Measurements from ENCODE around the gene FGD1. TPM values are rescaled to one million over a fixed set of nuclear protein-coding genes. Genes with fewer than 3 reads are reported as not detected.
A peak's percentile ranks its signal among the peaks of the same experiment; 100 is the strongest.

Gene FGD1
- total RNA-seq, 1 donor from 2014 or later, result 4.6 TPM

DNA sequence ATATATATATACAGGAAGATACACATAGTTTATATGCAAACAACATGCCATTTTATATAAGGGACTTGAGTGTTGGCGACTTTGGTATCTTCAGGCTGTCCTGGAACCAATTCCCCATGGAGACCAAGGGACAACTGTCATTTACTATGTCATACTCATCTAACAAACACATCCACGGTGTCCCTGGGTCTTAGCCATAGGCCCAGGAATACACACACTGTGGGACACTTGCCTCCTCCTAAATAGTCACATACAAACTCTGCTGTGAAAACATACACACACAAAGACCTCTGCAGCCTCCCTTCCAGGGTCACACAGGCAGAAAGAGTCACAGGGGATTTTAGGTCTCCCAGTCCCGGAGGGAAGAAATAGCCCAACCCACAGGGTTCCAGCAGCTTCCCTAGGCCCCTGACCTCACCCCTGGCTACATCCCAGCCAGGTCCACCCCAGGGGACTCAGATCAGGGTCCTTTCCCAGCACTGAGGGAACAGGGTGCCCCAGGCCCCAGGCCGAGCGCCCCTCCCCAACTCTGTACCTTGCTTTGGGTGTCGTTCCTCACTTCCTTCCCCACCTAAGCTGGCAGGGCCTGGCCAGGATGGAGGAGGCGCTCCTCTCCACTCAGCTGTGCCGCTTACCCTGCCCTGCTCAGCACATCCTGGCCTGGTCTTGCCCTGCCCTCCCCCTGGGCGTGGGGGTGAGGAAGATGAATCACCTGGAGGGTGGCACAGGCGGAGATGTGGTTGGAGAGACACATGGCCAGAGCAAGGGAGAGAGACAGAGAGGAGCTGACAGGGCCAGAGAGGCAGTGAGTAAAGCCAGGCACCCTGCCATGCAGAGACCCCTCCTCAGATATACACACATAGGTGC lies 21.8 kb downstream of the FGD1 start:
- no peak for DNase-seq

DNA sequence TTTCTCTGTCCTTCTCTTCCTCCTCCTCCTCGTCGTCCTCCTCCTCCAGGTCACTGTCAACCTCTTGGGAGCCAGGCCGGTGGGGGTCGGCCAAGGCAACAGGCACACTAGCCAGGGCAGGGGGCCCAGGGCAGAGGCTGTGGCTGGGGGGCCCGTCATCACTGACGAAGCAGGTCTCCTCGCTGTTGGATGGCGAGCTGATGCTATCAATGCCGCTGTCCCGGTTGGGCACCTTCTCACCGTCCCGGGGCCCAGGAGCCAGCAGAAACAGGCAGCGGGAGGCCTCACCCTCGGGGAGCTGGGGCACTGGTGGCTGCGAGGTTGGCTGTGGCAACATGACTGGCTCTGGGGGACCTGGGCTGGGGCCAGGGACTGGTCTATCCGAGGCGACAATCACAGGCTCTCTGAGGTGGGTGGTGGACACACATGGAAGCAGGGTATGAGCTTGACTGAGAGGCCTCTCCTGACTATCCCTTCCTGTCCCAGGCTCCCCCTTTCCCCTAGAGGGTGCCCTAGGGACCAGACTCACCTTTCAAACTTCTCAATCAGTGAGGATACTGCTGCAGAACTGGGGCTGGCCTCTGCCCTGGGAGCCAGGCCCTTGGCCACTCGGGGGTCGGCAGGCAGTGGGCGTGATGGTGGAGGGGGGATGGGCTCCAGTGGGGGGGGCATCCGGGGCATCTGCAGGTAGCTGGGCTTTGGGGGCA lies 25.8 kb downstream of the FGD1 start:
- DNase-seq, result no peak

DNA sequence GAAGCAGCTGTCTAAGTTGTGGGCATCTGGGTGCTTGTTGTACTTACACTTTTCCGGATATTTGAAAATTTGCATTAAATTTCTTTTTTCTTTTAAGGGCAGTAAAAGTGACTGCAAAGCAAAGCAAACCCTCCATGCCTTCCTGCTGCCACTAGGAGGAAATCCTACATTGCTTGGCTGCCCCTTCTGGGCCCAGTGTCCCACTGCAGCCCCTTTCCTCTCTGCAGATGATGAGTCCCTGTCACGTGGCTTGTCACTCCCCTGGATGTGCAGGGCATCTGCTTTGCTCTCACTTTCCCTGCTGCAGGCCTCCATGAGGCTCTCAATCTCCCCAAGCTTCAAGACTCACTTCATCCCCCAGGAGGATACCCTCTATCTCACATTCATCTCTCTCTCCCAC lies 43.1 kb downstream of the FGD1 start:
- DNase-seq, result no peak

DNA sequence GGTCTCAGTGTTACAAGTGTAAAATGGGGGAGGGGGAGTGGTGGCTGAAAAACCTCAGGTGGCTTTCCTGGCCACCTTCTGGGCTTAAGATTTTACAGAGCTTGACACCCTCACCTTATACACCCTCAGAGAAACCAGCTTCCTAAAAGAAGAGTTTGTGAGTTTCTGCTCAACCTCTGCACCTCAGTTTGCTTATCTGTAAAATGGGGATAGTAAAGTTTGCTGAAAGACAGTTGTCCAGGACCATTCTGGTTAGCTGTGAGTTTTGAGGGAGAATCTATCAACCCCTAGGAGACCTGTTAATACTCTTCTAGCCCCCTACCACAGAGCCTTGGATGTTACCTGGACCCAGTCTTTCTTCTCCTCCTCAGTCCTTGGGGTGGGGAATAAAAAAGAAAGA lies 46.1 kb downstream of the FGD1 start:
- no peak for DNase-seq

DNA sequence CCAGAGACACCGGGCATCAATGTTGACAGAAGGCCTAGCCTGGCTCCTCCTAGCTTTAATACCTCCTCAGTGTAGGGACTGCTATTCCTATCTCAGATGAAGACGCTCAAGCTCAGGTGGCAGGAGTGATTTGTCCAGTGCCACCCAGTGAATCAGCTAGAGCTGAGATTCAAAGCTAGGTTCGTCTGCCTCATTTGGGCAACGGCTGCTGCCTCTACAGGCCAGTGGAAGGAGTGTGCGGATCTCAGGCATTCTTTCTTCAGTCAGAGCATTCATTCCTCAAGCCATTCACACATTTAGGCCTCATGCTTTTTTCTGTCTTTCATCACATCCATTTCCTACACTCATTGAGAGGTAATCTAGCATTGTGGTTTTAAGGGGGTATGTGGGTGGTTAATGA lies 48.6 kb downstream of the FGD1 start:
- DNase-seq, result no peak

DNA sequence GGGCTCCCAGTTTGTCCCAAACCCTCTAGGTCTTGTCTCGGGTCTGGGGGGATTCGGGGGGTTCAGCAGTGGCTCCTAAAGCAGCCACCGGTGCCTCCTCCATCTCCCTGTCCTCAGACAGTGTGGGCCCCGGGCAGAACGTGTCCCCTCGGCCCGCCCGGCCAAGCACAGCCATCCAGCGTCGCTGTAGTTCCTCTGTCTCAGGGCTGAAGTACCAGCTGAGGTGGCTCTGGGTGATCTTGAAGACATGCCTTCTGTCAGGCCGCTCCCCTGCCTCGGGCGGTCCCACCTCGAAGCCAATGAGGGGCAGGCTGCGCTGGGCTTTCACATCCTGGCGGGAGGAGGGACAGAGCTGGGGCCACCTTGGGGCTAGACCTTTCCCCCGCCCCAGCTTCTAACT lies 50.0 kb downstream of the FGD1 start:
- no peak for DNase-seq

DNA sequence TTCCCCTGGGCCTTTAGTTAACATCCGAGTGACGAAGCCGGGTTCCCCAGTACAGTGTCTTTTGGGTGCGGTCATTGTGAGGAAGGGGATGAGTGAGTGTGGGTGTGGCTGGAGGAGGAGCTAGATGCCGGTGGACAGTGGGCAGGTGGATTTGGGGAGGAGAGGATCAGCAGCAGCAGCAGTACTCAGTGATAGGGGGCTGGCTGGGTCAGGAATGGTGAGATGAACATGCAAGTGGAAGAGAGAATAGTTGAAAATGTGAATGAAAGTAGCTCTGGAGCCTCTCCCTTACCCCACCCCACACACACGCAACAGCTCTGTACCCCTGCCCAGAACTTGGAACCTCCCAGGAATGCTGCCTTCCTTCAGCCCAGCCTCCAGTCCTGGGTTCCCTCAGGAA lies 51.3 kb downstream of the FGD1 start:
- DNase-seq, result no peak

DNA sequence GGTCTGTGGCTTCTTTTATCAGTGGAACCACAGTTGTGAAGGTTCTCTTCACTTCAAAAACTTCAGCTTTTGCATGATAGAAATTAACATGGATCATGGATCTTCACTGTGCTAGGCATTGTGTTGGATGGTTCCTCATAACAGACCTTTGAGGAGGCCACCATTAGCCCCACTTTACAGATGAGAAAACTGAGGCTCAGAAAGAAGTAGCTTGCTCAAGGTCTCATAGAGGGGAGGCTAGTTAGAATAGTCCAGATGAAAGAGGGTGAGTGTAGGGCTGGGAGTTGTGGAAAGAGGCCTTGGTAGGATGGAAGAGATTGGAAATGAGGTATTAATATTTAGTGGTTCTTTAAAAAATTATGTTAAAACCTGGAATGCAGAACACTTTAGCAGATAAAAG lies 53.2 kb downstream of the FGD1 start:
- no peak for DNase-seq

DNA sequence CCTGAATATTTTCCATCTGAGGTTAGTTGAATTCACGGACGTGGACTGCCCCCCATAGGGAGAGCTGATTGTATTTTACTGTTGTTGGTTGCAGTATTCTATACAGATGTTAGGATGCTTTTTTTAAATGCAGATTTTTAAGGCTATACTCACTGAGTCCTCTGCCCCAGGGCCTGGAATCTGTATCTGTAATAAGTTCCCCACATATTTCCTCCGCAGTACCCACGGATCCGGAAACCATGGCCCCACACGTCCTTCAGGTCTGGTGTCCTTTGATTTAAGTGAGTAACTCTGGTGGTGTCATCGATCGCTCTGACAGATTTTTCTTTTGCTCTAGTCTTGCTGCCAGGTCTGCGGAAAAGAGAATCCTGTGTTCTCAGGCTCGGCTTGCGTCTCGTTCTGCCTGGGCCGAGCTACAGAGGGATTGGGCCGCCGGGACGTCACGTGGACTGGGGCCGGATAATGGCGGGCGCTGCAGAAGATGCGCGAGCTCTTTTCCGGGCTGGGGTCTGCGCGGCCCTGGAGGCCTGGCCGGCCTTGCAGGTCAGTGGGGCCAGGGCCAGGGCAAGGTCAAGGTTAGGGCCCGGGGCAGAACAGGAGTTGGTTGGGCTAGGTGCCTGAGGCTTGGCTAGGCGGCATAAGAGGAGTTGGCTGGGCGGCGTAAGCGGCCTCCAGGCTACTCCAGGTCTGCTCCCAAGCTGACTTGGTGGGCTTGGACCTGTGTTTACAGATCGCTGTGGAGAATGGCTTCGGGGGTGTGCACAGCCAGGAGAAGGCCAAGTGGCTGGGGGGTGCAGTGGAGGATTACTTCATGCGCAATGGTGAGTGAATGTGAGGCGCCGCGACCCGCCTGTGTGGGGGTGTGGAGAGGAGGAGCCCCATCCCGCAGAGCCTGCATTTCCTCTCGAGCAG lies 55.8 kb downstream of the FGD1 start, which contains the start of gene TSR2:
TSR2 (plus strand) TSS at position 445 of the 912 bp plus-strand sequence; CDS start at position 463, 18 bp downstream.
- peak; percentile 87 for DNase-seq

DNA sequence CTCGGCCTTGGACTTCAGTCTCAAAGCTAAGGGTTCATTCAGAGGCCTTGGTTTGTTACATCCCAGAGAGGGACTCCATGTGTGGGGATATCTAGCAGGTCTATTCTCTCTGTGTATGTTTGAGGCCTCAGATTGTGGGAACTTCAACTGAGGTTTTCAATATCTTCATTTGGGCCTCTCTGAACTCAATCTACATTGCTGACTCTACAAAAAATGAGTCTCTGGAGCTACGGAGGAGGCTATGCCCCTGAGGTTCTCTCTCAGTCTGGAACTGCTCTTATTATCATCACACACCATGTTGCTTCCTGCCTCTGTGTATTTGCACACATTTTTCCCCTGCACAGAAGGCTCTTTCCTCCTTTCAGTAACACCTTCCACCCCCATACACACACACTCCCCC lies 60.9 kb downstream of the FGD1 start:
- no peak for DNase-seq

DNA sequence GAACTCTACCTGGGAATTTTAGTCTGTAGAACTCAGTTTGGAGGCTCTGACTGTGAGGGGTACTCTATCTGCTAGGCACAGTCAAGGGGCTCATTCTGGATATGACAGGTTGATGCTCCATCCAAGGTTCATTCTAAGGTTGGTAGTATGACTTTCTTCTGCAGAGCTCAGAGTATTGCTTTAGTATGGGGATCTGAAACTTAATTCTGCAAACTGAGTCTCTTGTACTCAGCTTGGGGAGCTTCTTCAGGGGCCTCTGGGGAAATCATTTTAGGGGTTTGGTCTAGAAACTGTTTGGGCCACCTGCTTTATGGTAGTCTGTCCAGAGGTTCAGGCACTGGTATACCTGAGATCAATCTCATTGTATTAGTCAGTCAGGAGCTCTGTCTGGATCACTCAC lies 65.5 kb downstream of the FGD1 start:
- no peak for DNase-seq

DNA sequence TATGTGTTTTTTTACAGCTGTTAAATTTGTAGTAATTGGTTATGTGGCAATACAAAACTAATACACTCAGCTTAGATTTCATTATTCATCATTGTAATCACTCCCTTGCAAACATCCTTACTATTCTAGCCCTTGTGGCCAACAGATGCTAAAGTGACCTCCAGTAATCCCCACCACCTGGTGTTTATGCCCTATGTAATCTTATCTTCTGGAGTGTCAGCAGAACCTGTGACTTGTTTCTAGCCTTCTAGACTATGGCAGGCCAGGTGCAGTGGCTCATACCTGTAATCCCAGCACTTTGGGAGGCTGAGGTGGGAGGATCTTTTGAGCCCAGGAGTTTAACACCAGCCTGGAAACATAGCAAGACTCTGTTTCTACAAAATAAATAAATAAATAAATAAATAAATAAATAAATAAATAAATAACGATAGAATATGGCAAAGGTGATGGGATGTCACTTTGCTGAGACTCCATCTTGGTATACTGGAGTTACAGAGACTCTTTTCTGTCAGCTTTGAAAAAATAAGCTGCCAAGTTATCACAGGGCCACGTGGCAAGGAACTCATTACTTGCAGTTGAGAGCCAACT lies 68.1 kb downstream of the FGD1 start:
- no peak for DNase-seq

DNA sequence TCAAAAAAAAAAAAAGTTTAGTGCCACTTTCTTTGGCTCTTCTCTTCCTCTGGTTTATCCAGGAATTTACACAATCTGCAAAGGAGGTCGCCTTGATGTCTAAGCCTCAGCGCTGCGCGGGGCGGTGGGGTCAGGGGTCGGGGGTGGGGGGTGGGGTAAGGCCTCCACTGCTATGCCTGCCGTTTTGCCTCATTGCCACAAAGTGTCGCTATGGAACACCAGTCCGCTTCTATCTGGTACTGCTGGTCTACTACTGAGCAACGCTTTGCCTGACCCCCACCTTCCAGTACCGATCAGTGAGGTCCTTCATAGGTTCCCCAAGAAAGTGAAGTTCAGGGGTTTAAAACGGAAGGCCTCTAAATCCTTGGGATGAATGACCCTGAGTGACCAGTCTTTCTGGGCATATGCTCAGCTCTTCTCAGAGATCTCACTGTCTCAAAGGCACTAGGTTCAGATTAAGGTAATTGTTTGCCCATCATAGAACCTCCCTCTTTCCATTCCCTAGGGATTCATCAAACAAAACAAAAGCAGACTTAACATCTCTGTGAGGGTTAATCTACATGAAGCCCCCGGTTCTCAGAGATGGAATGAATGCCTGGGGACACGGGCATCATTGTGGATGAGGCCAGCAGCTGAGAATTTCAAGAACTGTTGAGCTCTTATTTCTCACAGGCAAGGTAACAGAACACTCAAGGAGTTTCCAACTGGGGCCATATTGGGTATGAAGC lies 72.7 kb downstream of the FGD1 start:
- no peak for DNase-seq

DNA sequence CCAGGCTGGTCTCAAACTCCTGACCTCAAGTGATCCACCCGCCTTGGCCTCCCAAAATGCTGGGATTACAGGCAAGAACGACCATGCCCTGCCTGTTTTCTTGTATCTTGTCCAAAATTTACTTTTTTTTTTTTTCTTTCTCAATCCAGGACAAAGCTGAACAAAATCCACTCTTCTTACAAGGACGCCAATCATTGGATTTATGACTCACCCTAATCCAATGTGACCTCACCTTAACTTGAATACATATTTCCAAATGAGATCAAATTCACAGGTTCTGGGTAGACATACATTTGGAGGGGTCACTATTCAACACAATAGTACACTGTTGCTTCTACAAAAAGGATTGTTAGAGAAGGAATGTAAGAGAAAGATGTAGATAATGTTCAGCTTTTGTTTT lies 73.9 kb downstream of the FGD1 start:
- no peak for DNase-seq

DNA sequence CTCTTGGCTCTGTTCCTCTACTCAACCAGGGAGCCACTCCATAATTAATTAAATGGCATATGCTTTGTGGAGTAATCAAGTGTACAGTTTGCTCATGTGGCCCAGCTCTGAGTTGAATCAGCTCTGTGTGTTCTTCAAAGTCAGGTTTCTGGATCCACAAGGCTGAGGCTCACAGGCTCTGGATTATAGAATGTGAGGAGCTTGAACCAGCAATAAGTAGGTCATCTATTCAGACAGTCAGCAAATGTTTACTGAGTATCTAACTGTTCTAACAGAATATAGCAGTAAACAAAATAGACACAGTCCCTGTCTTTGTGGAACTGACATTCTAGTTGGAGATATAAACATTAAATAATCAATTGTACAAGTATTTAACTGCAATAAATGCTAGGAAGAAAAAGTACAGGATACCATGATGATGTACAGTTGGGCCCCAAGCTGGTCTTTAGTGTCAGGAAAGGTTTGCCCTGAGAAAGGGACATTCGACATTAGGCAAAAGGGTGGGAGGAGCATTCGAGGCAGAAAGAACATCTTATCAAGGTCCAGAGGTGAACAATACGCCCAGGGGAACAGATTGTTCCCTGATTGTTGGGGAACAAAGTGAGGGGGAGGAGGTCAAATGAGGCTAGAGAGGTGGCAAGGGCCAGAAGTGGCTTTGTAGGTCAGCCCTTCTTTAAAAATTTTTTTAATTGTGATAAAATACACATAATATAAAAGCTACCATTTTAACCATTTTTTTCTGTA lies 76.3 kb downstream of the FGD1 start:
- DNase-seq, result no peak

DNA sequence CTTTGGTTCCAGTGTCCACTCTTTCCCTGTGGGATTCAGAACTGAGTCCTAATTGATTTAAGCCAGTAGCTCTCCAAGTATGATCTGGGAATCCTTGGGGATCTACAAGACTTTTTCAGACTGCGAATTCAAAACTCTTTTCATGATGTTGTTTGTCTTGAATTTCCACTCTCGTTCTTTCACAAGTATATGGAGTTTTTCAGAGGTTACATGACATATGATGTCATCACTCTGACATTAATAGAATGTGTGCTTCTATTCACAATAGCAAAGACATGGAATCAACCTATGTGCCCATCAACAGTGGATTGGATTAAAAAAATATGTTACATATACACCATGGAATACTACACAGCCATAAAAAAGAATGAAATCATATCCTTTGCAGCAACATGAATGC lies 79.1 kb downstream of the FGD1 start:
- no peak for DNase-seq

DNA sequence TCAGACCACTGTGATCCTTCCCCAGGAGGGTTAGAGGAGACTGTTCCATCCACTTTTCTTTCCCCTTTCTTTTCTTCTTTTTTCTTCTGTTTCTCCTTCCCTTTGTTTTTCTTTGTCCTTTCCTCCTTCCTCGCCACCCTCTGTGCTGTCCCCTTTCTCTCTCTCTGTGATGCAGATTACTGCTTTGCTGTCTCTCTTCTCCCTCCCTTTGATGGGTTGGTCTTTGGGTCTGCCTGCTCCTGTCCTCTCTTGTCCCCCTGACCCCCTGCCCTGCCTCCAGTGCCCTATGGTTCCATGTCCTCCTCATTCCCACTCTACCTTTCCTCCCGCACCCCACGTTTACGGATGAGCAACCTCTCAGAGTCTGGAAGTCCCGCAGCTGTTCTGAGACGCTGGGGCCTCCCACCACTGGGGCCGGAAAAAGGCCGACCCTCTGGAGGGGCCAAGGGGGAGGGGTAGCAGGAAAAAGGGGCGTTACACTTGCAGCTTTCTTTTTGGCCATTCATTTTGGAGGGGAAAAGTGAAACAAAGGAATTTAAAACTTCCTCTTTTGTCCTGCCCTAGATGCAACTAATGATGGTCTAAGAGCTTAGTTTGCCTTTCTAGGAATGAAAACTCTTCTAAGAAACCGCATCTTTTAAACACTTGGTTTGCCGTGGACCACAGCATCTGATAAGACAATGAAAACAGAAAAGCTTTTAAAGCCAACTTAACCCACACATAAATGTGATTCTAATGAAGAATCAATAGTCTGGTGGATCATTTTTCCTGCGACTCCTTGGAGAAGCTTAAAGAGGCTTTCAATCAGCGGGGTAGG lies 80.3 kb downstream of the FGD1 start:
- no peak for DNase-seq

DNA sequence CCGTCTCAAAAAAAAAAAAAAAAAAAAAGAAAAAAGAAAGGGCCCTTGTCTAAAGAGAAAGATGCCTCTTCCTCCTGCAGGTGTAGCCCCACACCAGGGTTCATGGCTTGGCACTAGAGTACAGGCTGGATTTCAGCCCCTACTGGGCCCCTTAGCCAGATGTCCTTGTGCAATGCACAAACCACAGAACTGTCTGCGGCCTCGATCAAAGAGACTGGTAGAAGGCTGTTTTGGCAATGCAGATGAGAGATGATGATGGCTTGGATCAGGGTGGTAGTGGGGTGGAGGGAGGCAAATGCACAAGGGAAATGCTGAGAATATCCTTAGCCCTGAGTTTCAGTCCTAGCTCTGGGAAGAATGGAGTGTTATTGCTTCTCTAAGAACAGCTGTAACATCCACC lies 82.3 kb downstream of the FGD1 start:
- DNase-seq, result no peak

DNA sequence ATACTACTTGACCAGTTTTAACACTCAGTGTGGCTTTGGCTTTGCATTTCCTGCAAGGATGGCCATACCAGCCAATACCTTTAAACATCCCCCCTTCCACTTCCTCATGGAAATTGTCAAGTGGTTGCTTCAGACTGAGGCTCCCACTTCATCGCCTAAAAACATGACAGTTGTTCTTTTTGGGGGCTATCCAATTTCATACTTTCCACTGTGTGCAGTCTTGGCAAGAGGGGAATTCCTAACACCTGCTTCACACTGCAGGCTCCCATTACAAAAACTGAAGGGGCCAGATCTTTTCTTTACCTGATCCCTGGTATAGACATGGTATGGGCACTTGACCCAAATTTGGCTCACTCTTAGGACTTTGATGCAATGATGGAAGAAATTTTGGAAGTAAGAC lies 84.3 kb downstream of the FGD1 start:
- no peak for DNase-seq

DNA sequence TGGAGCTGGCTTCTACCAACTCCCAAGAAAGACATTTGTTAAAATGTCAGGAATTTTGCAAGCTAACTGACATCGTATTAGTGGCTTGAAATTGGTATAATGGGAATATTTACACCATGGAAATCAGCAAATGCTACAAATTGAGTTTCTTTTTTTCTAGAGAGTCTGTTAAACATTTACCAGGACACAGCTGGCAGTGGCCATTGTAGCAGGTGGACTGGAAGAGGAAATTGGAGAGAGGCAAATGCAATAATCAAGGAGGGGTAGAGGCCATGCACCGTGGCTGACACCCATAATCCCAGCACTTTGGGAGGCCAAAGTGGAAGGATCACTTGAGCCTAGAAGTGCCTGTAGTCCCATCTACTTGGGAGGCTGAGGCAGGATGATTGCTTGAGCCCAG lies 88.8 kb downstream of the FGD1 start:
- DNase-seq, result no peak

Measured in skin of body (tissue), 2 donors.